Natural killer cell (primary cell): ENCODE data around the gene UTY. TPM values are rescaled to one million over a fixed set of nuclear protein-coding genes. Genes with fewer than 3 reads are reported as not detected.

Experiments used
- ATAC-seq, 3 donors: fragments of 150-1000 bp in 2 of 3; fragments of 200-7000 bp in 1 of 3; cut with Tn5 transposase; 1 replicate in 1 of 3; 2 replicates in 2 of 3; pipeline ENCODE4 v1.10.0; 2021; ENCODE audit warnings: mild to moderate bottlenecking in 2 of 3, moderate library complexity in 2 of 3
- DNase-seq, 2 donors: peaks; one replicate each; pipeline versions ENCODE4 v3.0.0 to v3.0.0-alpha.2; 2013 to 2021; ENCODE audit warnings: mixed read lengths in 1 of 2
- H3K27ac ChIP-seq: one replicate; pipeline ENCODE4 v1.5.1; 2013; ENCODE audit warnings: mild to moderate bottlenecking, low read length
- H3K27me3 ChIP-seq: one replicate; pipeline ENCODE4 v1.6.1; 2013; ENCODE audit warnings: low read length; ENCODE audit not compliant: control insufficient read depth, insufficient read depth
- H3K36me3 ChIP-seq: one replicate; pipeline ENCODE4 v1.6.1; 2013; ENCODE audit warnings: low read length; ENCODE audit not compliant: control insufficient read depth, insufficient read depth
- H3K4me1 ChIP-seq: one replicate; pipeline ENCODE4 v1.6.1; 2013; ENCODE audit warnings: low read length; ENCODE audit not compliant: control insufficient read depth, insufficient read depth
- H3K4me3 ChIP-seq: one replicate; pipeline ENCODE4 v1.5.1; 2013; ENCODE audit warnings: low read length
- H3K9me3 ChIP-seq: one replicate; pipeline ENCODE4 v1.6.1; 2013; ENCODE audit warnings: low read length; ENCODE audit not compliant: control insufficient read depth, insufficient read depth
- H3K27ac Mint-ChIP-seq, 2 donors: one replicate each; pipeline ENCODE4 v1.8.0; 2022; ENCODE audit warnings: mild to moderate bottlenecking in 2 of 2, mixed read lengths in 2 of 2, moderate library complexity in 1 of 2
- H3K27me3 Mint-ChIP-seq, 2 donors: one replicate each; pipeline ENCODE4 v1.8.0; 2022; ENCODE audit warnings: low read depth in 2 of 2, mixed read lengths in 2 of 2
- H3K36me3 Mint-ChIP-seq: one replicate; pipeline ENCODE4 v1.8.0; 2022; ENCODE audit warnings: mixed read lengths
- H3K4me1 Mint-ChIP-seq, 2 donors: one replicate each; pipeline ENCODE4 v1.8.0; 2022; ENCODE audit warnings: mixed read lengths in 2 of 2
- H3K4me3 Mint-ChIP-seq: one replicate; pipeline ENCODE4 v1.8.0; 2022; ENCODE audit warnings: mild to moderate bottlenecking, moderate library complexity, mixed read lengths
- H3K9me3 Mint-ChIP-seq, 2 donors: one replicate each; pipeline ENCODE4 v1.8.0; 2022; ENCODE audit warnings: mixed read lengths in 2 of 2
- WGBS: methylation state at CpG from one replicate; pipeline ENCODE4 v1.1.7; 2013; ENCODE audit warnings: missing lambda C conversion rate; ENCODE audit not compliant: insufficient coverage; 5-methylcytosine and 5-hydroxymethylcytosine counted together
- intact Hi-C: fragments of 100-400 bp; cut with micrococcal nuclease; formaldehyde crosslinking; loops from one replicate; pipeline ENCODE4 v1.14.2; 2022
- total RNA-seq, 4 donors: library from RNA; stranded (reverse); fragments of 120-200 nt in 1 of 4; gene quantifications; one replicate each; pipeline versions ENCODE4 v1.2.3 to v1.2.4, GENCODE V29; 2013 to 2022
- TF ChIP-seq, protein P1 (sequence below): fragments of 200-600 bp; IDR thresholded peaks from one replicate; pipeline ENCODE4 v1.8.0; 2022; ENCODE audit warnings: antibody characterized with exemption

UTY gene
- total RNA-seq: 100 to 1,000 TPM in 1 of 3 donors, 10 to 100 TPM in 1, not detected in 1; 91.0 to 114 TPM
- 150 TPM for total RNA-seq (2013)

DNA sequence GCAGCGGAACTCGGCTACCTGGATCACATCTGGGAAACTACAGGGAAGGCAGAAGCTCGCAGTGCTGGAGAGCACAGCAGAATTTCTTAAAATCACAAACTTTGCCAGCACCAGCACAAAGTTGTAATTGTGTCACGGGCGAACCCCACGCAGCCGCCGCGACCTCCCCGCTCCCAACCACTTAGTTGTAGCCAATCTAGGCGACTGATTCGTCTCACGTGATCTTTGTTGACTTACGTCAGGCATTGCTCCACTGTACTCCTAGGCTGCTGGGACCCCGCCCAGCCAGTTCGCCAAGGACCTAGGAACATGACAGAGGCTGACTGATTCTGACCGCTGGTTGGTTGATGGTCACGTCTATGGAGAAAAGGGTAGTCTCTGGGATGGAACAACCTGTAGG is at the start of gene UTY:
UTY (minus strand) TSS at position 206 of the 400 bp plus-strand sequence. CDS start 368 bp downstream, outside the sequence.
- Histone ChIP-seq H3K27me3 (no peaks in the 10 kb centered on the region), H3K9me3 (no peaks in the 10 kb centered on the region), H3K4me1 (peaks cover 13% of the 10 kb centered on the region), H3K4me3 (peak within 1 kb of the TSS; percentile 83), H3K36me3 (no peaks in the 10 kb centered on the region), H3K27ac (peak within 1 kb of the TSS; percentile 97)
- Mint-ChIP-seq H3K27me3 (no peaks in the 10 kb centered on the region), H3K36me3 (no peaks in the 10 kb centered on the region), H3K4me1 (peaks cover 0 to 20% of the 10 kb centered on the region in 2 donors), H3K4me3 (no peak within 1 kb of the TSS), H3K9me3 (no peaks in the 10 kb centered on the region), H3K27ac (peak within 1 kb of the TSS in 1 of 2 donors; percentile 90)
- TF ChIP-seq, protein P1, sequence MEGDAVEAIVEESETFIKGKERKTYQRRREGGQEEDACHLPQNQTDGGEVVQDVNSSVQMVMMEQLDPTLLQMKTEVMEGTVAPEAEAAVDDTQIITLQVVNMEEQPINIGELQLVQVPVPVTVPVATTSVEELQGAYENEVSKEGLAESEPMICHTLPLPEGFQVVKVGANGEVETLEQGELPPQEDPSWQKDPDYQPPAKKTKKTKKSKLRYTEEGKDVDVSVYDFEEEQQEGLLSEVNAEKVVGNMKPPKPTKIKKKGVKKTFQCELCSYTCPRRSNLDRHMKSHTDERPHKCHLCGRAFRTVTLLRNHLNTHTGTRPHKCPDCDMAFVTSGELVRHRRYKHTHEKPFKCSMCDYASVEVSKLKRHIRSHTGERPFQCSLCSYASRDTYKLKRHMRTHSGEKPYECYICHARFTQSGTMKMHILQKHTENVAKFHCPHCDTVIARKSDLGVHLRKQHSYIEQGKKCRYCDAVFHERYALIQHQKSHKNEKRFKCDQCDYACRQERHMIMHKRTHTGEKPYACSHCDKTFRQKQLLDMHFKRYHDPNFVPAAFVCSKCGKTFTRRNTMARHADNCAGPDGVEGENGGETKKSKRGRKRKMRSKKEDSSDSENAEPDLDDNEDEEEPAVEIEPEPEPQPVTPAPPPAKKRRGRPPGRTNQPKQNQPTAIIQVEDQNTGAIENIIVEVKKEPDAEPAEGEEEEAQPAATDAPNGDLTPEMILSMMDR: no peak
- 0% methylated on average over 18 of the region's 18 CpGs for WGBS
- DNase-seq (peak; percentile 66 to 88), ATAC-seq (peak in 2 of 3 donors; percentile 82 to 94)
- intact Hi-C loops: loop anchor here (2.0 kb wide), 3 partner anchors 43 to 575 kb away; partner anchors contain the start of genes DDX3Y and TMSB4Y

DNA sequence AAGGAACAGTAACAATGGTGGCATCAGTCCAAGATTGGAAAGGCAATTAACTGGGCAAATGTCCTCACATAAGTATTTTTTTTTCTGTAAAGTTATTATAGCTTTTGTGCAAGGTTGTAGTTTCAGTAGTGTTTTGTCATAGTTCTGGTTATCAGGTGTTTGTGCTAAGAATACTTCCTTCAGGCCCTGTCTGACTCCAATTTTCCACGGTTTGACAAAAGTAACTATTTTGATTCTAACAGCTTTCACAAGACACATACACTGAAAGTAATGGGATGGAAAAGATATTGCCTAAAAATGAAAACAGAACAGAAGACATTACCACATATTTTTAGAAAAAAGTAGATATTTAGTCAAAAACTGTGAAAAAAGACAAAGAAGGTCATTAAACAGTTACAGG is 40.6 kb upstream of the UTY start:
- intact Hi-C loops: no loop called here
- Histone ChIP-seq H3K4me3 (no peak overlapping the region), H3K4me1 (no peaks in the 10 kb centered on the region), H3K27me3 (no peaks in the 10 kb centered on the region), H3K9me3 (no peaks in the 10 kb centered on the region), H3K27ac (no peak overlapping the region), H3K36me3 (no peaks in the 10 kb centered on the region)
- Mint-ChIP-seq H3K4me1 (no peaks in the 10 kb centered on the region), H3K27ac (no peak overlapping the region), H3K27me3 (peaks cover 0 to 4% of the 10 kb centered on the region in 2 donors), H3K9me3 (no peaks in the 10 kb centered on the region), H3K4me3 (no peak overlapping the region), H3K36me3 (no peaks in the 10 kb centered on the region)
- TF ChIP-seq, protein P1: no peak
- DNase-seq (no peak), ATAC-seq (no peak)
- no CpG with 5 or more reads among the region's 1 CpG for WGBS

DNA sequence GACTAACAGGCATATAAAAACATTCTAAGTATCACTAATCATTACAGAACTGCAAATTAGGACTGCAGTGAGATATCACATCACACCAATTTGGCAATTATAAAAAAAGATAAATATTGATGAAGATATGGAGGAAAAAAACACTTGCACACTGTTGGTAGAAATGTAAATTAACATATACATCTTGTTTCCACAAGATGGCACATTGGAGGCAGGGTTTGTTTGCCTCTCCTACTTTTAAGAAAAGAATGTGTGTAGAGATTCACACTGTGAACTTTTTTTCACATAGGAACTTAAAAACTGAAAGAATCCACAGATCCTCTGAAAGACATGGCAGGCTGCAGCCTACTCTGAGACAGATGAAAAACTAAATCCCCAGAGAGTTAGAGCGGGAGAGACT is 21.4 kb upstream of the UTY start:
- Histone ChIP-seq H3K4me1 (no peaks in the 10 kb centered on the region), H3K27ac (no peak overlapping the region), H3K36me3 (no peaks in the 10 kb centered on the region), H3K27me3 (no peaks in the 10 kb centered on the region), H3K9me3 (no peaks in the 10 kb centered on the region), H3K4me3 (no peak overlapping the region)
- DNase-seq (peak in 1 of 2 donors; percentile 8), ATAC-seq (no peak)
- no peak overlapping the region for H3K27ac Mint-ChIP-seq
- H3K36me3 Mint-ChIP-seq: no peaks in the 10 kb centered on the region
- TF ChIP-seq, protein P1: no peak
- no peaks in the 10 kb centered on the region for H3K4me1 Mint-ChIP-seq
- intact Hi-C loops: no loop called here
- WGBS: 100% methylated on average over 1 of the region's 1 CpG
- H3K27me3 Mint-ChIP-seq: peaks cover 0 to 6% of the 10 kb centered on the region in 2 donors
- no peaks in the 10 kb centered on the region for H3K9me3 Mint-ChIP-seq
- H3K4me3 Mint-ChIP-seq: no peak overlapping the region

DNA sequence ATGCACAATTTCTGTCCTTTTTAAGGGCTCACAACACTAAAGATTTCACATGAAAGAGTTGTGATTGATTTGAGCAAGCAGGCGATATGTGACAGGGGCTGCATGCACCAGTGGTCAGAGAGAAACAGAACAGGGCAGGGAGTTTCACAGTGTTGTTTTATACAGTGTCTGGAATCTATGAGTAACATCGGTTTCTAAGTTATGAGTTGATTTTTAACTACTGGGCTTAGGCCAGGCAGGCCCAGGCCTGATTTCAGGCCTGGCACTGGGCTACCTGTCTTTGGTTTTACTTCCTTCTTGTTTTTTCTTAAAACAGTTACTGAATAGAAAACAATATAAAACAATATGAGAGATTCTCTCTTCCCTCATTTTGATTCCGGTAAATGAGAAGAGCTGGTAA is 13.9 kb upstream of the UTY start:
- H3K9me3 Mint-ChIP-seq: no peaks in the 10 kb centered on the region

More for the DNA sequence above, 13.9 kb upstream of the UTY start:
- Mint-ChIP-seq H3K36me3 (no peaks in the 10 kb centered on the region), H3K4me3 (no peak overlapping the region), H3K27ac (no peak overlapping the region), H3K4me1 (peaks cover 0 to 2% of the 10 kb centered on the region in 2 donors), H3K27me3 (no peaks in the 10 kb centered on the region)
- no peaks in the 10 kb centered on the region for H3K36me3 ChIP-seq
- no peaks in the 10 kb centered on the region for H3K9me3 ChIP-seq
- no peak overlapping the region for H3K27ac ChIP-seq
- no peak overlapping the region for H3K4me3 ChIP-seq
- ATAC-seq (no peak), DNase-seq (no peak)
- TF ChIP-seq, protein P1: no peak
- 94% methylated on average over 2 of the region's 3 CpGs for whole genome bisulfite sequencing
- intact Hi-C loops: no loop called here
- no peaks in the 10 kb centered on the region for H3K27me3 ChIP-seq
- no peaks in the 10 kb centered on the region for H3K4me1 ChIP-seq
